GM18526 (cell line): ENCODE data around the gene NUAK1.

Experiments used
- POLR2A ChIP-seq: IDR thresholded peaks from 3 replicates; pipeline ENCODE4 v1.6.1; 2011; ENCODE audit not compliant: insufficient read length; ENCODE audit errors: extremely low read depth

The NUAK1 gene

GRCh38 chr12:106137530-106138356 is 1.0 kb downstream of the NUAK1 start:
- TF ChIP-seq POLR2A: no peak

GRCh38 chr12:106136263-106136662 is 2.5 kb downstream of the NUAK1 start:
- TF ChIP-seq POLR2A: no peak

- TF ChIP-seq POLR2A: no peak
These were observed 3.0 kb downstream of the NUAK1 start for GRCh38 chr12:106135781-106136180.

- no peak for TF ChIP-seq POLR2A
These were observed 3.7 kb downstream of the NUAK1 start for GRCh38 chr12:106135075-106135474.

GRCh38 chr12:106134294-106134949 is 4.3 kb downstream of the NUAK1 start:
- TF ChIP-seq POLR2A: no peak

- no peak for TF ChIP-seq POLR2A
These were observed 5.3 kb downstream of the NUAK1 start for GRCh38 chr12:106133136-106134087.

GRCh38 chr12:106132175-106133135 is 6.3 kb downstream of the NUAK1 start:
- TF ChIP-seq POLR2A: no peak

- no peak for TF ChIP-seq POLR2A
These were observed 7.1 kb downstream of the NUAK1 start for GRCh38 chr12:106131676-106132075.

- TF ChIP-seq POLR2A: no peak
These were observed 8.2 kb downstream of the NUAK1 start for GRCh38 chr12:106130474-106131113.

GRCh38 chr12:106128585-106129328 is 10.0 kb downstream of the NUAK1 start:
- TF ChIP-seq POLR2A: no peak

- TF ChIP-seq POLR2A: no peak
These were observed 11.2 kb downstream of the NUAK1 start for GRCh38 chr12:106127338-106128126.

GRCh38 chr12:106126441-106127337 is 12.1 kb downstream of the NUAK1 start:
- TF ChIP-seq POLR2A: no peak
